CD4-positive, alpha-beta T cell (primary cell): ENCODE data around the gene ADGRB3. TPM values are rescaled to one million over a fixed set of nuclear protein-coding genes. Genes with fewer than 3 reads are reported as not detected.
"Not testable (repeated sequence)": the region's sequence is repeated elsewhere in the genome, so short reads cannot be mapped to it uniquely, and the experiment has no call there.

Experiments
- ATAC-seq: fragments of 200-7000 bp; cut with Tn5 transposase; one replicate; pipeline ENCODE4 v1.10.0; 2022; ENCODE audit warnings: mild to moderate bottlenecking; ENCODE audit not compliant: poor library complexity
- CTCF ChIA-PET: fragments of 350-600 bp; sonication (Branson Sonifier 250); formaldehyde crosslinking; loops from one replicate; lab custom pipeline; 2021; ENCODE audit warnings: antibody characterized with exemption, inconsistent platforms; lab: Charles Lee
- POLR2A ChIA-PET: fragments of 350-600 bp; sonication (Branson Sonifier 250); formaldehyde crosslinking; loops from one replicate; lab custom pipeline; 2021; ENCODE audit warnings: antibody characterized with exemption, inconsistent platforms; lab: Charles Lee
- DNase-seq, 14 experiments: peaks; one replicate each; pipeline ENCODE4 v3.0.0-alpha.2; 2013 to 2020; ENCODE audit warnings: mixed read lengths in 2 of 14
- H3K27ac ChIP-seq, 2 donors: one replicate each; pipeline versions ENCODE4 v1.5.1 to v1.7.0; 2013; ENCODE audit warnings: low read length in 2 of 2, low read depth in 1 of 2, mild to moderate bottlenecking in 1 of 2
- H3K27me3 ChIP-seq, 2 experiments: 1 replicate in 1 of 2; 2 replicates in 1 of 2; pipeline versions ENCODE4 v1.6.1 to v1.7.0; 2013; ENCODE audit warnings: low read length in 2 of 2, control low read depth in 1 of 2, mild to moderate bottlenecking in 1 of 2, moderate library complexity in 1 of 2; ENCODE audit not compliant: insufficient read depth in 2 of 2, control insufficient read depth in 1 of 2
- H3K36me3 ChIP-seq: one replicate; pipeline ENCODE4 v1.6.1; 2013; ENCODE audit warnings: low read length, control low read depth; ENCODE audit not compliant: insufficient read depth
- H3K4me1 ChIP-seq: one replicate; pipeline ENCODE4 v1.6.1; 2013; ENCODE audit warnings: low read length, control low read depth; ENCODE audit not compliant: insufficient read depth
- H3K4me3 ChIP-seq: one replicate; pipeline ENCODE4 v1.5.1; 2013; ENCODE audit warnings: mild to moderate bottlenecking, low read length, moderate library complexity
- H3K9me3 ChIP-seq, 2 experiments: 1 replicate in 1 of 2; 2 replicates in 1 of 2; pipeline versions ENCODE4 v1.6.1 to v1.7.0; 2013; ENCODE audit warnings: low read length in 2 of 2, mild to moderate bottlenecking in 2 of 2, control low read depth in 1 of 2, moderate library complexity in 1 of 2; ENCODE audit not compliant: control insufficient read depth in 1 of 2, insufficient read depth in 1 of 2
- H3K27ac Mint-ChIP-seq: one replicate; pipeline ENCODE4 v1.8.0; 2020; ENCODE audit warnings: mixed read lengths
- H3K27me3 Mint-ChIP-seq: one replicate; pipeline ENCODE4 v1.8.0; 2021; ENCODE audit warnings: mixed read lengths
- H3K36me3 Mint-ChIP-seq: one replicate; pipeline ENCODE4 v1.8.0; 2021; ENCODE audit warnings: low read depth, mixed read lengths
- H3K4me1 Mint-ChIP-seq: one replicate; pipeline ENCODE4 v1.8.0; 2021; ENCODE audit warnings: low read depth, mixed read lengths
- H3K4me3 Mint-ChIP-seq: one replicate; pipeline ENCODE4 v1.8.0; 2020; ENCODE audit warnings: mild to moderate bottlenecking, mixed read lengths
- H3K9me3 Mint-ChIP-seq: one replicate; pipeline ENCODE4 v1.8.0; 2020; ENCODE audit warnings: mixed read lengths
- intact Hi-C, 2 experiments: fragments of 100-400 bp; cut with DNase I in 1 of 2; cut with micrococcal nuclease in 1 of 2; formaldehyde crosslinking; loops; one replicate each; pipeline versions ENCODE4 v1.15.1 to v1.9.0; 2023 to 2025; cut with DNase I, micrococcal nuclease
- total RNA-seq, 174 experiments: library from RNA in 2 of 174; stranded (reverse) in 2 of 174; gene quantifications; one replicate each; pipeline ENCODE4 v1.2.3 and lab custom pipeline; 2021 to 2026
- TF ChIP-seq, protein P1 (sequence below): fragments of 200-600 bp; IDR thresholded peaks from one replicate; pipeline ENCODE4 v1.8.0; 2022; ENCODE audit warnings: antibody characterized with exemption, mild to moderate bottlenecking

Gene ADGRB3
- total RNA-seq, 2 experiments from 2014 or later, result not detected

DNA sequence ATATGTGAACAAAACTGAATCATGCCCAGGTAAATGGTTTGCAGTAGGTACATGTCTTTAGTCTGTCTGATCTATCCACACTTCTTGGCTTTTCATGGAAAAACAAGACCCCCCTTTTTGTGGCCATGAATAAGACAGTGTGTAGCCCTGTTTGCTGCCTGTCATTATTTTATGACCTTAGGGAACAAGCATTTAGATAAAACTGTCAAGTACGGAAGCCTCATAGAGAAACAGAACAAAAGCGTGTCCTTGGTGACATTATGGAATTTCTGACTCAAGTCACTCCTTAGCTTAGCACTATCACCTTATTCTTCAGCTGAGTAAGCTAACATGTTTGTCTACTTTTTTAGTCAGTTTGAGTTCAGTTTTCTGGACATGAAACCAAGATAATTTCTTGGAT is 476.2 kb downstream of the ADGRB3 start:
- TF ChIP-seq, protein P1, sequence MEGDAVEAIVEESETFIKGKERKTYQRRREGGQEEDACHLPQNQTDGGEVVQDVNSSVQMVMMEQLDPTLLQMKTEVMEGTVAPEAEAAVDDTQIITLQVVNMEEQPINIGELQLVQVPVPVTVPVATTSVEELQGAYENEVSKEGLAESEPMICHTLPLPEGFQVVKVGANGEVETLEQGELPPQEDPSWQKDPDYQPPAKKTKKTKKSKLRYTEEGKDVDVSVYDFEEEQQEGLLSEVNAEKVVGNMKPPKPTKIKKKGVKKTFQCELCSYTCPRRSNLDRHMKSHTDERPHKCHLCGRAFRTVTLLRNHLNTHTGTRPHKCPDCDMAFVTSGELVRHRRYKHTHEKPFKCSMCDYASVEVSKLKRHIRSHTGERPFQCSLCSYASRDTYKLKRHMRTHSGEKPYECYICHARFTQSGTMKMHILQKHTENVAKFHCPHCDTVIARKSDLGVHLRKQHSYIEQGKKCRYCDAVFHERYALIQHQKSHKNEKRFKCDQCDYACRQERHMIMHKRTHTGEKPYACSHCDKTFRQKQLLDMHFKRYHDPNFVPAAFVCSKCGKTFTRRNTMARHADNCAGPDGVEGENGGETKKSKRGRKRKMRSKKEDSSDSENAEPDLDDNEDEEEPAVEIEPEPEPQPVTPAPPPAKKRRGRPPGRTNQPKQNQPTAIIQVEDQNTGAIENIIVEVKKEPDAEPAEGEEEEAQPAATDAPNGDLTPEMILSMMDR, result no peak
- ATAC-seq, result no peak
- ChIA-PET CTCF (no interaction called here), POLR2A (no interaction called here)
- H3K4me3 Mint-ChIP-seq, result no peak overlapping the region
- no peaks in the 10 kb centered on the region for H3K36me3 ChIP-seq
- DNase-seq, result no peak
- no peaks in the 10 kb centered on the region for H3K4me1 ChIP-seq
- H3K36me3 Mint-ChIP-seq, result no peaks in the 10 kb centered on the region
- H3K4me1 Mint-ChIP-seq, result no peaks in the 10 kb centered on the region
- no peak overlapping the region for H3K27ac Mint-ChIP-seq
- intact Hi-C loops, result no loop called here
- H3K9me3 ChIP-seq, result no peaks in the 10 kb centered on the region
- no peak overlapping the region for H3K27ac ChIP-seq
- peaks cover 4% of the 10 kb centered on the region for H3K9me3 Mint-ChIP-seq
- H3K4me3 ChIP-seq, result no peak overlapping the region
- no peaks in the 10 kb centered on the region for H3K27me3 Mint-ChIP-seq
- no peaks in the 10 kb centered on the region for H3K27me3 ChIP-seq

DNA sequence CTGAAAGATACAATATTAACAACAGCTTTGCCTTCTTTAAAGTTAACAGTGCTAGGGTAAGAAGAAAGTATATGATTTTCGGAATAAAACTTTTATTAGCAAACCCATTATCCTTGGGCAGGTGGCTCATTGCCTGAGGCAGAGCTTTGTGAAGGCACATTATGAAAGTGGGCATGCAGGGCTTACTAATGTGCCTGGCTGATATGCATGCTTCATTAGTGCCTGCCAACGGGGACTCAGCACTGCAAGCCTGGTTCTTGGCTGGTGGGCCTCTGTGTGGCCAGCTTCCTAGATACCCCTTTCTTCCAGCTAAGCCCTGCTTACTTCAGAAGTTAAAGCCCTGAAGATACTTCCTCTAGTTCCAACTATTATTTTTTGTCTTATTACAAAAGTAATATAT is 481.6 kb downstream of the ADGRB3 start:
- no peak for DNase-seq
- H3K4me1 Mint-ChIP-seq, result no peaks in the 10 kb centered on the region
- no peak overlapping the region for H3K27ac Mint-ChIP-seq
- no peak overlapping the region for H3K4me3 Mint-ChIP-seq
- TF ChIP-seq, protein P1, result no peak
- no peak for ATAC-seq
- H3K36me3 Mint-ChIP-seq, result no peaks in the 10 kb centered on the region
- Histone ChIP-seq H3K9me3 (peaks cover 0 to 4% of the 10 kb centered on the region in 2 experiments), H3K4me1 (no peaks in the 10 kb centered on the region), H3K36me3 (no peaks in the 10 kb centered on the region), H3K27ac (no peak overlapping the region), H3K4me3 (no peak overlapping the region), H3K27me3 (no peaks in the 10 kb centered on the region)
- intact Hi-C loops, result no loop called here
- POLR2A ChIA-PET, result no interaction called here
- H3K27me3 Mint-ChIP-seq, result no peaks in the 10 kb centered on the region
- peaks cover 3% of the 10 kb centered on the region for H3K9me3 Mint-ChIP-seq
- CTCF ChIA-PET, result no interaction called here

DNA sequence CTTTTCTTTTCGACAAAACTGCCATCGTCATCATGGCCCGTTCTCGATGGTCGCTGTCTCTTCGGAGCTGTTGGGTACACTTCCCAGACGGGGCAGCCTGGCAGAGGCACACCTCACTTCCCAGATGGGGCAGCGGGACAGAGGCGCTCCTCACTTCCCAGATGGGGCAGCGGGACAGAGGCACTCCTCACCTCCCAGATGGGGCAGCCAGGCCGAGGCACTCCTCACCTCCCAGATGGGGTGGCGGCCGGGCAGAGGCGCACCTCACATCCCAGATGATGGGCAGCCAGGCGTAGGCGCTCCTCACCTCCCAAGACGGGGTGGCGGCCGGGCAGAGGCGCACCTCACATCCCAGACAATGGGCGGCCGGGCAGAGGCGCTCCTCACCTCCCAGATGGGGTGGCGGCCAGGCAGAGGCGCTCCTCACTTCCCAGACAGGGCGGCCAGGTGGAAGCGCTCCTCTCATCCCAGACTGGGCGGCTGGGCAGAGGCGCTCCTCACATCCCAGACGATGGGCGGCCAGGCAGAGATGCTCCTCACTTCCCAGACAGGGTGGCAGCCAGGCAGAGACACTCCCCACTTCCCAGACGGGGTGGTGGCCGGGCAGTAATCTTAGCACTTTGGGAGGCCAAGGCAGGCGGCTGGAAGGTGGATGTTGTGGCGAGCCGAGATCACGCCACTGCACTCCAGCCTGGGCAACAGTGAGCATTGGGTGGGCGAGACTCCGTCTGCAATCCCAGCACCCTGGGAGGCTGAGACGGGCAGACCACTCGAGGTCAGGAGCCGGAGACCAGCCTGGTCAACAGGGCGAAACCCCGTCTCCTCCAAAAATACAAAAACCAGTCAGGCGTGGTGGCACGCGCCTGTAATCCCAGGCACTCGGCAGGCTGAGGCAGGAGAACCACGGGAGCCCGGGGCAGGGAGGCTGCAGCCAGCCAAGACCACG is 486.7 kb downstream of the ADGRB3 start:
- H3K4me3 Mint-ChIP-seq, H3K9me3 Mint-ChIP-seq, H3K36me3 Mint-ChIP-seq, H3K27ac Mint-ChIP-seq, H3K4me3 ChIP-seq, H3K27me3 Mint-ChIP-seq, POLR2A ChIA-PET, H3K27ac ChIP-seq, H3K27me3 ChIP-seq, CTCF ChIA-PET, H3K4me1 Mint-ChIP-seq, H3K36me3 ChIP-seq, DNase-seq, intact Hi-C loops, ATAC-seq, H3K4me1 ChIP-seq: not testable (repeated sequence)
- peaks cover 0 to 11% of the 10 kb centered on the region in 2 experiments for H3K9me3 ChIP-seq
